RPMI7951 (cell line): ENCODE data around the gene NAAA. TPM values are rescaled to one million over a fixed set of nuclear protein-coding genes. Genes with fewer than 3 reads are reported as not detected.
"Not testable (repeated sequence)": the region's sequence is repeated elsewhere in the genome, so short reads cannot be mapped to it uniquely, and the experiment has no call there.

Experiments used
- DNase-seq: peaks from one replicate; pipeline ENCODE4 v3.0.0-alpha.2; 2012; ENCODE audit warnings: low read depth
- total RNA-seq: library from RNA; depleted of rRNA; stranded (reverse); fragments of >200 nt; shearing (Covaris generic); gene quantifications from 2 replicates; pipeline ENCODE4 v1.2.3, GENCODE V29; 2014

NAAA gene
- total RNA-seq, 1 experiment from 2014 or later: 34.6 TPM

GRCh38 chr4:75919920-75920319 is 20.9 kb downstream of the NAAA start:
- no peak for DNase-seq

GRCh38 chr4:75916091-75916661 is 24.6 kb downstream of the NAAA start:
- peak; percentile 26 for DNase-seq

DNA sequence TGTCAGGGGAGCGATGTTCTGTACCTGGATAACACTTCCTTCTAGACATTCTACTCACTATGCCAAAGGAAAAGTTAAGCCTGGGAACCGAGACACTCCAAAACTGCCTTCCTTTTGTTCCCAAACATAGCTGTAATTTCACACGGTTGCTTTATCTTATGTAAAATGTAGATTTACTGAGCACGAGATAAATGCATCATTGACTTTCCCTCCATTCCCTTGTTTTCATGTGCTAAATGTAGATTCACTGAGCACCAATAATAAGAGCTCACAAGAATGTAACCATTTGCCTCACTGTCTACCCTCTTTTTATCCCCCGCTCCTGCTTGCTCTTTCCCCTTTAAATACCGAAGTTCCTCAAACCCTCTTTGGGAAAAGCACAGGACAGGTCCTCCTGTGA is 27.8 kb downstream of the NAAA start:
- no peak for DNase-seq

GRCh38 chr4:75910831-75911230 is 30.0 kb downstream of the NAAA start:
- not testable (repeated sequence) for DNase-seq

DNA sequence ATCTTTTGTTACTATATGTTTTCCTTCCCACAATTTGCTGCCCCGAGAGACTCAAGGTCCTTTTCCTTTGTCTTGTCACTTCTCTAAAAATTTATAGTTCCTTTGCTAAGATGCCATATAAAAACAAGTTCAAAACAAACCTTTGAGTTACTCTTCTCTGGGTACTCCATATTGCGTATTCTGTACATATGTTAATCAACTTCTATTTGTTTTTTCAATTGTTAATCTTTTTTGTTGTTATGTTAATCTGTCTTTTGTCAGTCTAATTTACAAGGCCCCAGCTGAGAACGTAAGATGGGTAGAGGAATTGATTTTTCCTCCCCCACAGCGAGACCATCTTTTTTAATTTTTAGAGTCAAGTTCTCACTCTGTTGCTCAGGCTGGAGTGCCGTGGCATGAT is 31.4 kb downstream of the NAAA start:
- no peak for DNase-seq

- DNase-seq: no peak
These were observed 32.3 kb downstream of the NAAA start for GRCh38 chr4:75908555-75908954.

- no peak for DNase-seq
These were observed 32.8 kb downstream of the NAAA start for GRCh38 chr4:75907966-75908365.

DNA sequence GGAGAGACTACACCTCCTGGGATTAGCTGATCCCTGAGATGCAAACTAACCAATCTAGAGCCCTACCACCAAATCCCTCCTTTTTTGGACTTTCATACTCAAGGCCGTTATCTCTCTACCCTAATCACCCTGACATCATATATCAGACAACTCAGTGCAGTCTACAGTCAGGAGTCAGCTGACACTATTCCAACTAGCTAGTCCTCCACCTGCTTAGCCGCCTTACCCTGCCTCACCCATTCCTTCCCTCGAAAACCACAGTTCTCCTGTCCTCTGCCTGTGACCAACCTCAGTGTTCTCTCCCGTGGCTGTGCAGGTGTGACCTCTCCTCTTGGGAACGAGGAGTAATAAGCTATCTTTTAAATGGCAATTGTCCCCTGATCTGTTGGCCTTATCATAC is 36.7 kb downstream of the NAAA start:
- no peak for DNase-seq

- DNase-seq: no peak
These were observed 38.5 kb downstream of the NAAA start, which contains the start of gene PPEF2 for GRCh38 chr4:75902352-75902751. Gene PPEF2 (minus strand): TSS chr4:75902452. CDS start chr4:75896325, 6,127 bp downstream.

- DNase-seq: no peak
These were observed 42.3 kb downstream of the NAAA start for GRCh38 chr4:75898536-75898935.

GRCh38 chr4:75895744-75896314 is 45.0 kb downstream of the NAAA start:
- peak; percentile 20 for DNase-seq

- no peak for DNase-seq
These were observed 48.3 kb downstream of the NAAA start for GRCh38 chr4:75892508-75892907.

GRCh38 chr4:75891611-75892010 is 49.2 kb downstream of the NAAA start:
- no peak for DNase-seq

GRCh38 chr4:75889537-75890199 is 51.1 kb downstream of the NAAA start:
- no peak for DNase-seq

DNA sequence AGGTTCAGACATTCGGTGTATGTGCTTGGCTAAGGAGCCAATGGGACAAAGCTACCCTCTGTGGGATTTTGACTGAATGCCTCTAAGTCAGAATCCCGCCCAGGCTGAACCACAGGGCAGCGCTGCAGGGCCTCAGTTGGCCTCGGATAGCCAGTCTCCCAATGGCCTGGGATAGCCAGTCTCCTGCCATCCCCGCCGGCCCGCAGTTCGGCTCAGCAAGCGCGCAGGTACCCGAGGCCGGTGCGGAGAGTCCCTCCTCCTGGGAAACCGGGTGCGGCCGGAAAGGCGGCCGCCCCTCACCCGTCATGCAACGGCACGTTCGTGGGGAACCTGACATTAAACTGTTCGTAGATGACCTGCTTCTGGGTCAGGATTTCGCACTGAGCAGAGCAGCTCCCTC is 54.7 kb downstream of the NAAA start:
- no peak for DNase-seq

- DNase-seq: no peak
These were observed 59.3 kb downstream of the NAAA start for GRCh38 chr4:75881476-75881875.

DNA sequence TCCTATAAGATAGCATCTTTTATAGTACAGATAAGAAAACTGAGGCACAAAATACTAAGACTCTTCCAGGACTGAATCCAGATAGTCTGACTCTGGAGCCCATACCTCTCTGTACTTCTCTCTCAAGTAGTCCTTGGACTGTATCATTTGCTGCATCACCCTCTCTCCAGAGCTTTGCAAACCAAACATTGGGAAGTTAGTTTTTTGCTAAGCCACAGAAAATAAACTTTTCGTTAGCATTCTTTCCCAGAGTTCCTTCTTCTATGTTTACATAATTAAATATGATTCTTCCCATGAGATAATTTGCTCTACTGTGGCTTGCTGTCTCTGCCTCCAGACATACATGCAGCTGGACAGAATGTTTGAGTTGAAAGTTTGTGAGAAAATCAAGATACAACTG is 60.5 kb downstream of the NAAA start:
- no peak for DNase-seq

DNA sequence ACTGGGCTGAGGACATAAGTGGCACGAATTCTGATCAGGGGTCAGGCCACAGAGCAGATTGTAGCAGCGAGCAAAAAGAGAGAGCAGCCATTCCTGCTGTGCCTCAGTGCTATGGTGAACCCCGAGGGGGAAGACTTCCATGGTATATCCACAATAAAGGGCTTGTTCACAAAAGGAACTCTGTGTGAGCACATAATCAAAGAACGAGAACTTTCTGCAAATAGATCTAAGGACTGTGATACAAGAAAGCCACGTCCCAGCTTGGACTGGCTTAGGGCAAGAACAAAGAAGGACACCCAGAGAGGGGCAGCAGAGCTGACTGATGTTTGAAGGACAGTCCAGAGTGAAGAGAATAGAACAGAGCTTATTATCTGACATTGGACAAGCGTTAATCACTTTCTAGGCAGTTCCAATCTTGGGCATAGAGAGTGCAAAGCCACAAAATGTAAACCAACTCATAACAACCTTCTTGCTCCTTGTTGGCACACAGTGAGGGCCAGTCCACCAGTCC is 62.5 kb downstream of the NAAA start:
- no peak for DNase-seq

- no peak for DNase-seq
These were observed 64.6 kb downstream of the NAAA start for GRCh38 chr4:75876218-75876617.

GRCh38 chr4:75869100-75869499 is 71.7 kb downstream of the NAAA start:
- no peak for DNase-seq

DNA sequence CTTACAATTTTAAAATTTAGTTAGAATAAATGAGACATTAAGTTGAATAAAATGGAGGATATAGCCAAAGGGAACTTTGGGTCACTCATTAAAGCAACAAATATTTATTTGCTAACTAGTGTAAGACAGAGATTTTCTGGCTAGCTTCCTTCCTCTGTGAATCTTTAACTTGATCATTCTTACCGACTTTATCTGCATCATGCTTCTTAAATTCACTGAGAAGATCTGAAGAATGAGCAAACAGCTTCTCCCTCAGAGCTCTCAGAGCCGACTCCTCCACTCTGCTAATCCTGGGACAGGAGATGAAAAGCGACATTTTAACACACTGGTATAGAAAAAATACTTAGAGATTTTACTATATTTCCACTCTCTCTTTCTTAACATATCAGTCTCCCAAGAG is 73.7 kb downstream of the NAAA start:
- DNase-seq: no peak
